NCI-H2081 (cell line): Measurements from ENCODE around the gene OXGR1.

Experiments
- DNase-seq, 2 experiments: peaks; one replicate each; lab custom pipeline; 2025; lab: John Stamatoyannopoulos, UW

Gene OXGR1

DNA sequence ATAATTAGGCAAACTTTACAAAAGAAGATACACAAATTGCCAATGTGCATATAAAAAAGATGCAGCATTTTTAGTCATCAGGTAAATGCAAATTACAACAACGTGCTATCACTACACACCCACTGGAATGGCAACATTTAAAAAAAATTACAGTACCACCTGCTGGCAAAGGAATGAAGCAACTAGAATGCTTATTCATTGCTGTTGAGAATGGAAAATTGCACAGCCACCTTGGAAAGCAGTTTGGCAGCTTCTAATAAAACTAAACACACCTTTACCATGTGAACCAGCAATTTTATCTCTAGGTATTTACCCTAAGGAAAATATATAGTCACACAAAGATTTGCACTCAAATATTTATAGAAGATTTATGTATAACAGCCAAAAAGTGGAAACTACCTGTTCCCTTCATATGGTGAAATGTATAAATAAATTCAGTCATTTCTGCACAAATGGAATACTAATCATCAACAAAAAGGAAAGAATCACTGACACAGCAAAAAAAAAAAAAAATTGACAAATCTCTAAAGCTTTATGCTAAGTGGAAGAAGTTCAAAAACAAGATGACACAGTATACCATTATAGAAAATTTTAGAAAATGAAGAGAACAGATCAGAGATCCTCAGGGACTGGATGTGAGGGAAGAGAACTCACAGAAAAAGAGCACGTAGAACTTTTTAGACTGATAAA is 30.3 kb downstream of the OXGR1 start:
- no peak for DNase-seq

DNA sequence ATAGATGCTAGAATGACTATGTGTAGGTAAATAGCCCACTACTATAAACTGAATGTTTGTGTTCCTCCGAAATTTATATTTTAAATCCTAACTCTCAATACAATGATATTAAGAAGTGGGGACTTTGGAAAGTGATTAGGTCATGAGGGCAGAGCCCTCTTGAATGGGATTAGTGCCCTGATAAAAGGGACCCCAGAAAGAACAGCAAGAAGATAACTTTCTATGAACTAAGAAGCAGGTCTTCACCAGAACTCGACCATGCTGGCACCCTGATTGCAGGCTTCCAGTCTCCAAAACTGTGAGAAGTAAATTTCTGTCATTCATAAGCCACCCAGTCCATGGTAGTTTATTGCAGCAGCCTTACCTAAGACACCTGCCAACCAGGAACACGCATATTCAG is 33.9 kb downstream of the OXGR1 start:
- no peak for DNase-seq

DNA sequence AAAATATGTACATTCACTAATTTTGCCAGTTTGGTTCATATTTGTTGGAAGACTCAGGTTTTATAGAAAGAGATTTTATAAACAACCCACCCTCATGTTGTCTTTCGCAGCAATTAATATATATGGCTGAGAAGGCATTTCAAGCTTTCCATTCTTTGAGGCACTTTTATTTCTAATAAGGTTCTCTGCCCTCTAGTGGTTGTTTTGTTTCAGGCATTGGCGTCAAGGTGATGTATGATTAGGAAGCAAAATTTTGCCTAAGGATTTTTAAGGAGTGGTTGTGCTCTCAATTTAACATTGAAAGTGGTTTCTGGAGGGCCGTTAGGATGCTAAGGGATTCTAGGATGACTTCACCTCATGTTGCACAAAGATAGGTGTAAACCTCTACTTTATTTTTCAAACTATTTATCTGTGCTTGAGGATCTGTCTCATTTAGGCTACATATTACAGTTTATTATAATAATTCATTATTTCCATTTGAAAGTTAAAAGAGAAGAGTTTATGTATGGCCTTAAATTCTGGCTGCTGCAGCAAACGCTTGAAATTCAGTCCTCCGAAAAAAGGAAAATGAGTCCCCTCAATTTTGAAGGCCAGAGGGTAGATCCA is 35.9 kb downstream of the OXGR1 start:
- peak; percentile 8 to 55 for DNase-seq

DNA sequence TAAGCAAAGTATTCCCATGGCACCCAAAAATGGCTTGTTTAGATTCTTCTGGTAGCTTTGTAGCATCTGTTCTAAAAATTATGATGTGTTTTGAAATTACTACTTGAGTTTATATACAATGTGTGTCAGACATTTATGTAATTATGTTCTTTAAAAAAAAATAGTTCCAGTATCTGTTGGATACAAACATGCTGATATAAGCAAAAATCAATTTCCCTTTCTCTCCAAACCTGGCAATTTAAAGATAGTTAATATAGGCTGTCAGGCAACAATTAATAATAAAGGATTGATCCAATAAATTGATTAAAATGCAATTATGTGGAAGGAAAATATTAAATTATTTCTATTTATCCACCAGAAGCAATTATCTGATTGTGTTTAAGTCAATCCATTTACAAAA is 41.7 kb downstream of the OXGR1 start:
- no peak for DNase-seq

DNA sequence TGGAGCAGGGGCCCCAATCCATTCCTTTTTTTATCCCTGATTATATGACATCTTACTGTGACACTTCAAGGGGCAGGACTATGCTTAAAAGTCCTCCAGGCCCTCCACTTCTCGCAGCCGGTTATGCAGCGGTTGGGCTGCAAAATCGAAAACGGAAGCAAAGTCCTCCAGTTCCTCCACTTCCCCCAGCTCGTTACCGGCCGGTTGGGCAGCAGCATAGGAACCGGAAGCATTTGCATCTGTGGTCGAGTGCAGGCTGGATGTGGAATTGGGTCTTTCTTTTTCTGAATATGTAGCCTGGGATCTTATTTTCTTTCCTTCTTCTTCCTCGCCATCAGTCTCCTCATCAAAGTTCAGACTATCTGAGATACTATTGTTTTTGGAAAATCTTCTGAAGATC is 46.1 kb downstream of the OXGR1 start:
- DNase-seq, result no peak

DNA sequence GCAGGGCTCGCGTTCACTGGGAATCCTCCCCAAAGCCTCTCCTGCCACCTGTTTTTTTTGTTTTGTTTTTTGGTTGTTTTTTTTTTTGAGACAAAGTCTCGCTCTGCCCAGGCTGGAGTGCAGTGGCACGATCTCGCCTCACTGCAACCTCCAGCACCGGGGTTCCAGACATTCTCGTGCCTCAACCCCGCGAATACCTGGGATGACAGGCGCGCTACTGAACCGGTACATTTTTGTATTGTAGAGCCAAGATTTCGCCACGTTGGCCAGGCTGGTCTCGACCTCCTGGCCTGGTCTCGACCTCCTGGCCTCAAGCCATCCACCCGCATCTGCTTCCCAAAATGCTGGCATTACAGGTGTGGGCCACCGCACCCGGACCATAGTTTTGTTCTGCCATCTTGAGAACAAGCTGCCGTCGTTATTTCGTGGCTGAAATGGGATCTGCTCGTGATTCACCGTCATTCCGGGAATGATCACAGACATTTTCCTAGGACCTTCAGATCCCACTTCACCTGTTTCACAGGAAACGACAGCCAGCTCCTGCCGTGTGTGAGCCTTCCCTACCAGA is 46.8 kb downstream of the OXGR1 start:
- no peak for DNase-seq

DNA sequence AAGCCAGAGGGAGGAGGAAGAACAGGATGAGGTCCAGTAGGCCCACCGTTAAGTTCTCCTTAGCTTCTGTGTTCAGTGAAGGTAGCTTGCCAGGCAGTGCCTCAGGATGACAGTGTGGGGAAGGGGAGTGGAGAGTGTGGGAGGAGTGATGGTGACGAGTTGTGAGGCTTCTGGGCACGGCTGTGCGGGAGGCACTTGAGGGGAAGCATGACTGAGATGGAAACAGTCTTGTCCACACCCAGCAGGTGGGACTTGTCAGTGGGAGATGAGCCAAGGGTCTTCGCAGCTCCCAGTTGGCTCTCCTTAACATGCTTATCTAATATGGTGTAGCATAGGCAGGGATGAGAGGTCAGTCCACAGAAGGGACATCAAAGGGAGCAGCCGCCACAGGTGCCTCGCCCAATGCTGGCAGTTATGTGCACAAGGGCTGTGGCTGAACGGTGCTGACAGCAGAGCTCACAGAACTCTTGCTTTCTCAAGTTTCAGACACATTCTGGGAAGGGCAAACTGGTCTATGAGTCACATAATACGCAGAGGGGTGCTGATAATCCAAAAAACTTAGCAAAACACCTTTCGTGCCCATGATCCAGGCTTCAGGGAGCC is 47.5 kb downstream of the OXGR1 start:
- DNase-seq, result no peak

DNA sequence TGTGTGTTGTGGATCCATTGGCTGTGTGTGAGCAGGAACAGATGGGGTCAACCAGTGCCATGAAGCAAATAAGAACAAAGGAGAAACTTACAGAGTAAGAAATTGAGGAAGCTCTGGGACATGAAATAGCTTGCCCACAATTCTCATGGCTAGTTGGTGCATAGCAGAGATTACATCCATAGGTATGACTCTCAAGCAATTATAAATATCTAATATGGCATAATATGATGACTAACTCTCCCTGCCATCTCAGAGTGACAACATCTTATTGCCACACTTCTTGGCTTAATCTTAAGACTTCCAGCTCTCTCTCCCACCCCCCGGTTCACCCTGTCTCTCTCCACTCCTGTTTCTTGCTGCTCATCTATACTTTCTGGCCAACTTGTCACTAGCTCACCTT is 53.3 kb downstream of the OXGR1 start:
- no peak for DNase-seq

DNA sequence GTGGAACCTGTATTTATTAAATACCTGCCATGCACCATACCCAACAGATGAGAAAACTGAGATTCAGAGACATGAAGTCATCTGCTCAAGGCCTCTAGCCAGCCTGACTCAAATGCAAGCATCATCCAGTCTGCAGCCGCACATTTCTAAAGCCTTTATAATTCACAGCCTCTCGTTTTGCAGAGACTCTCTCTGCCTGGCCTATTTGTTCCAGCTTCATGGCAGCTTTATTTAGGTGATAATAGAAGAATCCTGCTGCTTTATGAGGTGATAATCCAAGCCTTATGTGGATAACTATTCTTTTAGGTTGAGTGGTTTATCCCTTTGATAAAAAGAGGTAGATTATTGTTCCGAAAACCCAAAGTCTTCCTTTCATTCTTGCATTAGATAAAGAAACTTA is 58.4 kb downstream of the OXGR1 start:
- DNase-seq, result no peak
